Mammary epithelial cell (primary cell): ENCODE results near the gene ISCA2.

ENCODE experiments used
- CTCF ChIP-seq, 2 donors: IDR thresholded peaks in 1 of 2; conservative IDR thresholded peaks in 1 of 2; 2 replicates each; pipeline ENCODE4 v1.5.1; 2011 to 2012; ENCODE audit warnings: inconsistent platforms in 2 of 2, low read length in 2 of 2, mild to moderate bottlenecking in 2 of 2, control low read depth in 1 of 2, low read depth in 1 of 2; ENCODE audit not compliant: insufficient read depth in 1 of 2; ENCODE audit errors: extremely low read depth in 1 of 2
- EZH2 ChIP-seq: IDR thresholded peaks from 2 replicates; pipeline ENCODE4 v1.6.1; 2012; ENCODE audit warnings: low read length, inconsistent platforms, borderline replicate concordance

GRCh38 chr14:74464785-74465184 is 28.8 kb upstream of the ISCA2 start:
- TF ChIP-seq CTCF (conservative IDR thresholded peaks at IDR 0.05 in 1 of 2, IDR thresholded peaks at IDR 0.05 in 1 of 2; ENCODE audit: extremely low read depth in 1 of 2, insufficient read depth in 1 of 2, low read depth in 1 of 2, low read length in 2 of 2) (no peak), EZH2 (no peak)
